Measurements from ENCODE around the gene CFB. TPM values are rescaled to one million over a fixed set of nuclear protein-coding genes. Genes with fewer than 3 reads are reported as not detected.
A peak's percentile ranks its signal among the peaks of the same experiment; 100 is the strongest.

The CFB gene
- total and polyA plus RNA-seq, 2 of the 13 experiments (the other 11 are each of a cell fraction or from before 2014, with no cell fraction given): 171 to 513 TPM

DNA sequence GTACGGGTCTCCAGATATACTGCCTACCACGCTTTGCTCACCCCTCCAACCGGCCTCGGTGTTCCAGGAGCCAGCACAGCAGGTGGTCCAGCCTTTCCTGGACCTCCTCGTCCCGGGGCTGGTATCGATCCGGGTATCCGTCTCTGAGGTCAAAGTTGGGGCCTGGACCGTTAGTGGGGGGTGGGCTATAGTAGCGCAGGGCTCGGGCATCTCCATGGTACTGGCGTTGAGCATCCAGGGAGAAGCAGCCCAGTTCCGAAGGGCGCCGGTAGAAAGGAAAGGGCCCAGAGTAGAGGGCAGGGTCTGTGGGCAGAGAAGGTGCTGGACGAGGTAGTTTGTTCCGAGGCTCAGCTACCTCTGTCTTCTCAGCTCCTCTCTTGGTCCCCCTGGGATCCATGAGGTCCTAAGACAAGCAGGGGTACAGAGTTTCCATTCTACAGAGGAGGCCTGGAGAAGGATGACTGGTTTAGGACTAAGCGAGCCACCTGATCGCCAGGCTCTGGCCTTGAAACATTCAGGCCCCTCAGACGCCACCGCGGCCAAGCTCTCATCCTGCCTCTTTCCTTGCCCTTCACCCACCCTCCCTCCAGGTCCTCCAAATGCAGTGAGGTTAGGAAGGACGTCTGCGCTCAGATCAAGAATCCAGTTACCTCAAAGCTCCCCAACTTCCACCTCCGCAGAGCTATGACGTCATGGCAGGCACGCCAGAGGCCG is 25.5 kb downstream of the CFB start:
- no peaks in the 10 kb centered on the region for H3K9me3 ChIP-seq (ENCODE audit: low read length)
- peaks cover 26 to 41% of the 10 kb centered on the region in 2 experiments for H3K36me3 ChIP-seq (replicated peaks in 1 of 2; ENCODE audit: control insufficient read depth in 1 of 2, insufficient read depth in 2 of 2, low read length in 2 of 2)
- 41% methylated on average over 29 of the region's 29 CpGs for WGBS (ENCODE audit: low lambda C conversion rate)
- DNase-seq (ENCODE audit: low spot score): no peak
- FAIRE-seq: peak; percentile 8
- no peaks in the 10 kb centered on the region for H4K20me1 ChIP-seq (ENCODE audit: insufficient read depth, low read length)
- no peaks in the 10 kb centered on the region; a peak in 1 of 5 replicates for H3K27me3 ChIP-seq (ENCODE audit: control insufficient read depth in 1 of 2, insufficient read depth in 2 of 2, low read length in 2 of 2)
- peaks cover 21% of the 10 kb centered on the region for H3K79me2 ChIP-seq (ENCODE audit: insufficient read depth, low read length)
- TSS peak; percentile 84 for BruUV-seq (replicated peaks)
- intact Hi-C loops (cut with micrococcal nuclease; ENCODE audit: unreplicated experiment) (no loop called here), in situ Hi-C loops (cut with HindIII; ENCODE audit: extremely low pct_ligation_motif_present, low pct_unique_long_range_greater_than_20kb) (no loop called here)
- peak overlapping the region; percentile 99 for H3K4me2 ChIP-seq (ENCODE audit: low read depth, low read length)
- peak overlapping the region; percentile 88 for H3K9ac ChIP-seq (ENCODE audit: insufficient read depth, low read depth, low read length)
- peak; percentile 6 for ATAC-seq
- peak overlapping the region; percentile 73 to 94 (median 90) for H3K4me3 ChIP-seq (replicated peaks in 1 of 3; ENCODE audit: insufficient read depth in 1 of 3, low read depth in 2 of 3, low read length in 3 of 3)
- H2AFZ ChIP-seq (ENCODE audit: low read length): no peak overlapping the region
- peak overlapping the region; percentile 86 for H3K27ac ChIP-seq (ENCODE audit: extremely low read length, insufficient read depth, low read length)
- CTCF ChIA-PET (ENCODE audit: low intra/inter-chr PET ratio, low total read pairs): no interaction called here
- H3K4me1 ChIP-seq (ENCODE audit: insufficient read depth, low read length): peaks cover 32% of the 10 kb centered on the region
- POLR2A ChIA-PET: interaction anchor here (0.8 to 6.1 kb wide), 15 partner anchors 9 to 319 kb away, joined by 3 to 142 read pairs (median 8); partner anchors contain the start of genes BAG6, C2, CFB and EHMT2
- TF ChIP-seq ATF7 (IDR thresholded peaks at IDR 0.05) (peak; percentile 100), ATF7 (CRISPR knock-in tag; IDR thresholded peaks at IDR 0.05) (no peak; the same call in 1 of the 2 replicates), STAG1 (CRISPR knock-in tag; IDR thresholded peaks at IDR 0.05) (0 out of 2 replicates have a peak, but pooled peaks have one; percentile 3), ZNF773 (CRISPR knock-in tag; IDR thresholded peaks at IDR 0.05; ENCODE audit: borderline replicate concordance) (0 out of 2 replicates have a peak, but pooled peaks have one; percentile 7), TGIF2 (CRISPR knock-in tag; IDR thresholded peaks at IDR 0.05) (no peak), SOX5 (CRISPR knock-in tag; IDR thresholded peaks at IDR 0.05; ENCODE audit: borderline replicate concordance) (no peak; the same call in 1 of the 2 replicates), SMC3 (IDR thresholded peaks at IDR 0.05; ENCODE audit: low read length) (no peak), ZFP90 (CRISPR knock-in tag; IDR thresholded peaks at IDR 0.05; ENCODE audit: borderline replicate concordance) (peak; percentile 39; the same call in 1 of the 2 replicates), SATB2 (CRISPR knock-in tag; IDR thresholded peaks at IDR 0.05) (0 out of 2 replicates have a peak, but pooled peaks have one; percentile 35), ZMYM4 (CRISPR knock-in tag; IDR thresholded peaks at IDR 0.05) (no peak), RFXANK (CRISPR knock-in tag; IDR thresholded peaks at IDR 0.05) (no peak), RNF2 (conservative IDR thresholded peaks at IDR 0.05; ENCODE audit: low read depth) (no peak), ZNF468 (CRISPR knock-in tag; IDR thresholded peaks at IDR 0.05) (0 out of 2 replicates have a peak, but pooled peaks have one; percentile 62), PAX8 (CRISPR knock-in tag; IDR thresholded peaks at IDR 0.05; ENCODE audit: borderline replicate concordance) (0 out of 2 replicates have a peak, but pooled peaks have one; percentile 5), GLI4 (CRISPR knock-in tag; IDR thresholded peaks at IDR 0.05; ENCODE audit: borderline replicate concordance) (peak; percentile 56; the same call in 1 of the 2 replicates), ZNF550 (CRISPR knock-in tag; IDR thresholded peaks at IDR 0.05; ENCODE audit: borderline replicate concordance) (no peak), EP300 (IDR thresholded peaks at IDR 0.05; ENCODE audit: low read depth in 2 of 2, low read length in 2 of 2) (no peak), EP300 (CRISPR knock-in tag; IDR thresholded peaks at IDR 0.05; ENCODE audit: borderline replicate concordance) (0 out of 2 replicates have a peak, but pooled peaks have one; percentile 9)
- TF ChIP-seq, protein P1, sequence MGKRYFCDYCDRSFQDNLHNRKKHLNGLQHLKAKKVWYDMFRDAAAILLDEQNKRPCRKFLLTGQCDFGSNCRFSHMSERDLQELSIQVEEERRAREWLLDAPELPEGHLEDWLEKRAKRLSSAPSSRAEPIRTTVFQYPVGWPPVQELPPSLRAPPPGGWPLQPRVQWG (CRISPR knock-in tag; IDR thresholded peaks at IDR 0.05; ENCODE audit: borderline replicate concordance, low read depth): 0 out of 2 replicates have a peak, but pooled peaks have one; percentile 46
- TF ChIP-seq, protein P2, sequence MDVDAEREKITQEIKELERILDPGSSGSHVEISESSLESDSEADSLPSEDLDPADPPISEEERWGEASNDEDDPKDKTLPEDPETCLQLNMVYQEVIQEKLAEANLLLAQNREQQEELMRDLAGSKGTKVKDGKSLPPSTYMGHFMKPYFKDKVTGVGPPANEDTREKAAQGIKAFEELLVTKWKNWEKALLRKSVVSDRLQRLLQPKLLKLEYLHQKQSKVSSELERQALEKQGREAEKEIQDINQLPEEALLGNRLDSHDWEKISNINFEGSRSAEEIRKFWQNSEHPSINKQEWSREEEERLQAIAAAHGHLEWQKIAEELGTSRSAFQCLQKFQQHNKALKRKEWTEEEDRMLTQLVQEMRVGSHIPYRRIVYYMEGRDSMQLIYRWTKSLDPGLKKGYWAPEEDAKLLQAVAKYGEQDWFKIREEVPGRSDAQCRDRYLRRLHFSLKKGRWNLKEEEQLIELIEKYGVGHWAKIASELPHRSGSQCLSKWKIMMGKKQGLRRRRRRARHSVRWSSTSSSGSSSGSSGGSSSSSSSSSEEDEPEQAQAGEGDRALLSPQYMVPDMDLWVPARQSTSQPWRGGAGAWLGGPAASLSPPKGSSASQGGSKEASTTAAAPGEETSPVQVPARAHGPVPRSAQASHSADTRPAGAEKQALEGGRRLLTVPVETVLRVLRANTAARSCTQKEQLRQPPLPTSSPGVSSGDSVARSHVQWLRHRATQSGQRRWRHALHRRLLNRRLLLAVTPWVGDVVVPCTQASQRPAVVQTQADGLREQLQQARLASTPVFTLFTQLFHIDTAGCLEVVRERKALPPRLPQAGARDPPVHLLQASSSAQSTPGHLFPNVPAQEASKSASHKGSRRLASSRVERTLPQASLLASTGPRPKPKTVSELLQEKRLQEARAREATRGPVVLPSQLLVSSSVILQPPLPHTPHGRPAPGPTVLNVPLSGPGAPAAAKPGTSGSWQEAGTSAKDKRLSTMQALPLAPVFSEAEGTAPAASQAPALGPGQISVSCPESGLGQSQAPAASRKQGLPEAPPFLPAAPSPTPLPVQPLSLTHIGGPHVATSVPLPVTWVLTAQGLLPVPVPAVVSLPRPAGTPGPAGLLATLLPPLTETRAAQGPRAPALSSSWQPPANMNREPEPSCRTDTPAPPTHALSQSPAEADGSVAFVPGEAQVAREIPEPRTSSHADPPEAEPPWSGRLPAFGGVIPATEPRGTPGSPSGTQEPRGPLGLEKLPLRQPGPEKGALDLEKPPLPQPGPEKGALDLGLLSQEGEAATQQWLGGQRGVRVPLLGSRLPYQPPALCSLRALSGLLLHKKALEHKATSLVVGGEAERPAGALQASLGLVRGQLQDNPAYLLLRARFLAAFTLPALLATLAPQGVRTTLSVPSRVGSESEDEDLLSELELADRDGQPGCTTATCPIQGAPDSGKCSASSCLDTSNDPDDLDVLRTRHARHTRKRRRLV (CRISPR knock-in tag; IDR thresholded peaks at IDR 0.05): 0 out of 2 replicates have a peak, but pooled peaks have one; percentile 14
